Psoas muscle (tissue), 8 donors: Measurements from ENCODE around the gene AHSA1. TPM values are rescaled to one million over a fixed set of nuclear protein-coding genes. Genes with fewer than 3 reads are reported as not detected.

Experiments
- ATAC-seq, 4 donors: fragments of 200-7000 bp; cut with Tn5 transposase; one replicate each; pipeline ENCODE4 v1.9.1; 2020; ENCODE audit warnings: moderate library complexity in 3 of 4, mild to moderate bottlenecking in 2 of 4
- DNase-seq, 2 donors: peaks; one replicate each; pipeline ENCODE4 v3.0.0-alpha.2; 2020
- H3K27ac ChIP-seq: fragments of 200-600 bp; one replicate; pipeline ENCODE4 v1.8.0; 2022
- H3K27me3 ChIP-seq, 3 donors: fragments of 200-600 bp in 1 of 3; one replicate each; pipeline versions ENCODE4 v1.6.1 to v1.8.0; 2013 to 2022; ENCODE audit warnings: low read length in 2 of 3, mild to moderate bottlenecking in 2 of 3, moderate library complexity in 1 of 3; ENCODE audit not compliant: insufficient read depth in 3 of 3
- H3K36me3 ChIP-seq, 2 donors: fragments of 200-600 bp in 1 of 2; one replicate each; pipeline versions ENCODE4 v1.6.1 to v1.8.0; 2013 to 2022; ENCODE audit warnings: low read depth in 1 of 2, mild to moderate bottlenecking in 1 of 2, moderate library complexity in 1 of 2; ENCODE audit not compliant: insufficient read depth in 1 of 2
- H3K4me1 ChIP-seq: fragments of 200-600 bp; one replicate; pipeline ENCODE4 v1.8.0; 2022
- H3K4me3 ChIP-seq: fragments of 200-600 bp; one replicate; pipeline ENCODE4 v1.8.0; 2022; ENCODE audit warnings: mild to moderate bottlenecking
- H3K9me3 ChIP-seq: fragments of 200-600 bp; one replicate; pipeline ENCODE4 v1.8.0; 2022
- CTCF ChIP-seq: fragments of 200-600 bp; IDR thresholded peaks from one replicate; pipeline ENCODE4 v1.8.0; 2022; ENCODE audit warnings: antibody characterized with exemption
- WGBS, 3 donors: extraction: QIAGEN DNeasy Blood & Tissue Kit; methylation state at CpG; one replicate each; pipeline versions ENCODE4 v1.1.6 to v1.1.7; 2013; 5-methylcytosine and 5-hydroxymethylcytosine counted together
- intact Hi-C, 2 donors: fragments of 100-400 bp; cut with DNase I; formaldehyde crosslinking; loops; one replicate each; pipeline versions ENCODE4 v1.11.0 to v1.14.2; 2022
- polyA plus RNA-seq, 3 donors: library from polyadenylated mRNA; stranded (reverse); fragments of 200-250 nt; gene quantifications; one replicate each; pipeline ENCODE4 v1.2.3, GENCODE V29; 2013
- total RNA-seq, 4 donors: library from RNA; stranded (reverse); fragmentation: NEBNext Ultra II Directional in 2 of 4; extraction: Animal tissue kit (Norgen Biotek cat#: 25700) in 2 of 4; gene quantifications; one replicate each; pipeline versions ENCODE4 v1.2.1 to v1.2.4, GENCODE V29; 2021 to 2023
- donor health status: healthy with polysubstance abuse.
- donor health status: DM: no; HTN: no; CAD: no; lungs with moderate emphysema.
- donor health status: Bipolar disorder and iron deficiency.
- donor health status: healthy.
- donor health status: DM: yes; HTN: yes; CAD: no.
- donor health status: DM: no; HTN: no; CAD: no.
- donor health status: DM: no; HTN: no; CAD: no.
- donor health status: DM: yes; HTN: yes; CAD: no.

Gene AHSA1
- total and polyA plus RNA-seq, 7 donors = 180 to 271 (median 206) TPM

DNA sequence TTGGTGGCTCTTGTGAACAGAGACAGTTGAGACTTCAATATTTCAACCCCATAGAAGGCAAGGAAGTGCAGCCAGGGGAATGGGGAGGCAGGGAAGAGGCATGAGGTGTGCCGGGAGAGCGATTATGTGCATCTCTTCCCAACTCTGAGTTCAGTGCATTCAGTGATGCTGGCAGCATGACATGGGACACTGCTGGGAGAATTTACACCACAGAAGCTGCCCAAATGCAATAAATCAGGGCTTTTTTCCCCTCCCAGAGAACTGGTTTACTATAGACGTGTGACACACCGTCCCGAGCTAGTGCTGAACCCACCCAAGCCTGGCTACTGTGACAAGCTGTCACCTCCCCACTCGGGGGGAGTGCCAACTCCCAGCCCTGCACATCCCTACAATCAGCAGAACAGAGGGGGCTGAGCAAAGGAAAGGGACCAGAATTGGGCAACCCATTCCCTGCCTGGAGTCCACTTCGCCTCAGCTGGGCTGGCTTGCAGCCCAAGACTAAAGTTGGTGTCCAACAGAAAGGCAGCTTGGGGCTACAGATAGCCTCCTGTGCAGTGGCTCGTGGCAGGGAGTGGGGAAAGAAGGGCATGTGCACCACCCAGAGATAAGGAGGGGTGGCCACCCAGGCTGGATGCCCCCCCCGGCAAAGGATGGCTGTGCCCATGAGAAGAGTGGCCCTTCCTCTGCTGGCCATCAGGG is 16.7 kb downstream of the AHSA1 start:
- Histone ChIP-seq H3K4me3 (no peak overlapping the region), H3K9me3 (no peaks in the 10 kb centered on the region), H3K27ac (no peak overlapping the region), H3K36me3 (peaks cover under 1 to 7% of the 10 kb centered on the region in 2 donors), H3K27me3 (no peaks in the 10 kb centered on the region), H3K4me1 (no peaks in the 10 kb centered on the region)
- no peak for TF ChIP-seq CTCF
- intact Hi-C loops = no loop called here
- peak in 1 of 2 donors; percentile 70 for DNase-seq
- ATAC-seq = peak in 1 of 4 donors; percentile 57
- 32 to 43% (median 38%) methylated on average over 9 of the region's 9 CpGs for WGBS, 3 donors

- H3K4me3 ChIP-seq = no peak overlapping the region
- no peaks in the 10 kb centered on the region for H3K36me3 ChIP-seq
- ATAC-seq (no peak), DNase-seq (no peak)
- no peak overlapping the region for H3K27ac ChIP-seq
- no peak for TF ChIP-seq CTCF
- H3K27me3 ChIP-seq = no peaks in the 10 kb centered on the region
- WGBS, 3 donors = 67 to 80% (median 78%) methylated on average over 35 of the region's 35 CpGs
- intact Hi-C loops = no loop called here
- H3K4me1 ChIP-seq = no peaks in the 10 kb centered on the region
- H3K9me3 ChIP-seq = no peaks in the 10 kb centered on the region
Measured at GRCh38 chr14:77475432-77476115, 17.7 kb downstream of the AHSA1 start.

- H3K27me3 ChIP-seq = no peaks in the 10 kb centered on the region
- no peak for TF ChIP-seq CTCF
- no peaks in the 10 kb centered on the region for H3K9me3 ChIP-seq
- no peak for DNase-seq
- no peak overlapping the region for H3K4me3 ChIP-seq
- H3K27ac ChIP-seq = no peak overlapping the region
- WGBS, 3 donors = 83 to 91% (median 90%) methylated on average over 5 of the region's 5 CpGs
- no peaks in the 10 kb centered on the region for H3K36me3 ChIP-seq
- H3K4me1 ChIP-seq = no peaks in the 10 kb centered on the region
- intact Hi-C loops = no loop called here
- ATAC-seq = no peak
Measured at GRCh38 chr14:77478029-77478428, 20.1 kb downstream of the AHSA1 start.

DNA sequence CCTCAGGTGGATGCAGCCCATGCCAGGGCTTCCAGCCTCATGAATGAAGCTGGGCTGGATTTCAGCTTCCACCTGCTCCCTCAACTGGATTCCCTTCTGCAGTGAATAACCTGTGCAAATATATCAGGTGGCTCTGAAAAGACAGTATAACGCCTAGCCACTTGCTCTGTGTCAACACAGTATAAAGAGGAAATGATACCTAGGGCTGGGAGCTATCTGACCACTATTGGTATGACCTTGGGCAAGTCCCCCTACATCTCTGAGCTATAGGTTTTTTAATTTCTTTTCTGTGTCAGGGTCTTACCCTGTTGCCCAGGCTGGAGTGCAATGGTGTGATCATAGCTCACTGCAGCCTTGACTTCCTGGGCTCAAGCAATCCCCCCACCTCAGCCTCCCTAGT is 20.9 kb downstream of the AHSA1 start:
- no peaks in the 10 kb centered on the region for H3K36me3 ChIP-seq
- no peaks in the 10 kb centered on the region for H3K9me3 ChIP-seq
- H3K27ac ChIP-seq = no peak overlapping the region
- 87 to 91% (median 89%) methylated on average over 1 of the region's 1 CpG for WGBS, 3 donors
- no peak for ATAC-seq
- H3K27me3 ChIP-seq = no peaks in the 10 kb centered on the region
- H3K4me1 ChIP-seq = no peaks in the 10 kb centered on the region
- H3K4me3 ChIP-seq = no peak overlapping the region
- intact Hi-C loops = no loop called here
- TF ChIP-seq CTCF = no peak
- no peak for DNase-seq
